Hematopoietic multipotent progenitor cell treated with erythropoietin and hydrocortisone succinate and interleukin-3 and kit ligand, for 8 days (in vitro differentiated cells): Measurements from ENCODE around the gene HNF1A.
A peak's percentile ranks its signal among the peaks of the same experiment; 100 is the strongest.
"Not testable (repeated sequence)": the region's sequence is repeated elsewhere in the genome, so short reads cannot be mapped to it uniquely, and the experiment has no call there.

ENCODE experiments used
- DNase-seq: peaks from one replicate; pipeline ENCODE4 v3.0.0-alpha.2; 2015

Gene HNF1A, protein sequence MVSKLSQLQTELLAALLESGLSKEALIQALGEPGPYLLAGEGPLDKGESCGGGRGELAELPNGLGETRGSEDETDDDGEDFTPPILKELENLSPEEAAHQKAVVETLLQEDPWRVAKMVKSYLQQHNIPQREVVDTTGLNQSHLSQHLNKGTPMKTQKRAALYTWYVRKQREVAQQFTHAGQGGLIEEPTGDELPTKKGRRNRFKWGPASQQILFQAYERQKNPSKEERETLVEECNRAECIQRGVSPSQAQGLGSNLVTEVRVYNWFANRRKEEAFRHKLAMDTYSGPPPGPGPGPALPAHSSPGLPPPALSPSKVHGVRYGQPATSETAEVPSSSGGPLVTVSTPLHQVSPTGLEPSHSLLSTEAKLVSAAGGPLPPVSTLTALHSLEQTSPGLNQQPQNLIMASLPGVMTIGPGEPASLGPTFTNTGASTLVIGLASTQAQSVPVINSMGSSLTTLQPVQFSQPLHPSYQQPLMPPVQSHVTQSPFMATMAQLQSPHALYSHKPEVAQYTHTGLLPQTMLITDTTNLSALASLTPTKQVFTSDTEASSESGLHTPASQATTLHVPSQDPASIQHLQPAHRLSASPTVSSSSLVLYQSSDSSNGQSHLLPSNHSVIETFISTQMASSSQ

GRCh38 chr12:120978296-120979219 is at the start of gene HNF1A:
Gene HNF1A (plus strand): TSS chr12:120978543. CDS start chr12:120978769, 226 bp downstream.
- DNase-seq = no peak

DNA sequence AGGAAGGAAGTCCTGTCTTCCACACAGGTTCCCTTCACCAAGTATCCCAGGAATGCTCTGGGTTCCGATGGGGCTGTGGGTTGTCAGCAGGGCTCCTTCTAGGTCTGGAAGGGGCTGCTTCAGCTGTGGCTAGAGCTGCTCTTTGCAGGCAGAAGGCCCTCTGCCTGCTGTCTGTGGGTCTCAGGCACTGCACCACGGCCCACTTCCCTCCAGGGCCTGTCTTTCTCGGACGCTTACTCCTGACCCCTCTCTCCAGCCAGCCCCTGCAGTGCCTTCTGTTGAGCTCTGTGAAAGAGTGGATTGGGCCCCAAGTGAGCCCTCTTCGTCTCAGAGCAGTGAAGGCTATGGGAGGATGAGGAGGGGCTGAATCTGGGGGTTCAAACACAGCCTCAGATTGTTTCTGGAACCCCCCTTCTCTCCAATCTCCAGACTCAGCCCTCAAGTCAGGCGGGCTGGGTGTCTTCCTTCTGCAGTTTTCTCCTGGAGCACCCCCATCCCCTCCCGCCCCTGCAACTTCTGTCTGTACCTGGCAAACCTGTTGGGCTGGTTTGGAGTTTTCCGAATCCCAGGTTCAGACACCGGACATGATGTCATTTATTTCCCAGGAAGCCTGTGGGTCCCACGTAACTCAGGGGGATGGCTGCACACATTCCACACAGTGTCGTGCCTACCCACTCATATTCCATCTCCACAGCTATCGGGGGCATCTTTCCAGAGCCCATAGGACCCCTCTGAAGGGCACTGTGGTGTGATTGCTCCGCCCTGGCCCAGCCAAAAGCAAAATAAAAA is 49.3 kb upstream of the HNF1A start:
- DNase-seq = no peak

DNA sequence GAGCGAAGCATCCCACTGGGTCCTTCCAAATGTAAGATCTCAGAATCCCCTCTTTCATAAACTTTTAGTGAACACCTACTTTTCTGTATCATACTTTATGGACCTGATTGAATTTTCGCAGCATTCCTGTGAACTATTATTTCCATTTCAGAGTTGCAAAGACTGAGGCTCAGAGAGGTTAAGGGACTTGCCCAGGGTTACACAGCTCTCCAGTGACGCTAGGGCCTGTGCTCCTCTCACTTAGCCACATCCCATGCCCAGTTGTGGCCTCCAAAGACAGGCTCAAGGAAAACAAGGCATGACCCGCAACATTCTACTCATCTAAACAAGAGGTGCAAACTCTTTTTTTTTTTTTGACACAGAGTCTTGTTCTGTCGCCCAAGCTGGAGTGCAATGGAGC is 48.3 kb upstream of the HNF1A start:
- no peak for DNase-seq

- DNase-seq = no peak
Measured at GRCh38 chr12:120932058-120932457, 46.3 kb upstream of the HNF1A start.

GRCh38 chr12:120932956-120933526 is 45.3 kb upstream of the HNF1A start:
- no peak for DNase-seq

- no peak for DNase-seq
Measured at GRCh38 chr12:120933786-120934185, 44.6 kb upstream of the HNF1A start.

GRCh38 chr12:120936197-120936596 is 42.1 kb upstream of the HNF1A start:
- no peak for DNase-seq

DNA sequence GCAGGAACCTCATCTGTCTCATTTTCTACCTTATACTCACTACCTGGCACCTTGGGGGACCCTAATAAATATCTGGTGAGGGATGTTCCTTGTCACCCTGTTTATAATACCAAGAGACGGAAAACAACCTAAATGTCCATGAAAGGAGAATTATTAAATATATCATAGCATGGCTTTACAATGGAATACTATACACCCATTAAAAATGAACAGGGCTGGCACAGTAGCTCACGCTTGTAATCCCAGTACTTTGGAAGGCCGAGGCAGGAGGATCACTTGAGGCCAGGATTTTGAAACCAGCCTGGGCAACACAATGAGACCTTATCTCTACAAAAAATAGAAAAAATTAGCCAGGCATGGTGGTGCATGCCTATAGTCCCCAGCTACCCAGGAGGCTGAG is 39.8 kb upstream of the HNF1A start:
- DNase-seq = no peak

DNA sequence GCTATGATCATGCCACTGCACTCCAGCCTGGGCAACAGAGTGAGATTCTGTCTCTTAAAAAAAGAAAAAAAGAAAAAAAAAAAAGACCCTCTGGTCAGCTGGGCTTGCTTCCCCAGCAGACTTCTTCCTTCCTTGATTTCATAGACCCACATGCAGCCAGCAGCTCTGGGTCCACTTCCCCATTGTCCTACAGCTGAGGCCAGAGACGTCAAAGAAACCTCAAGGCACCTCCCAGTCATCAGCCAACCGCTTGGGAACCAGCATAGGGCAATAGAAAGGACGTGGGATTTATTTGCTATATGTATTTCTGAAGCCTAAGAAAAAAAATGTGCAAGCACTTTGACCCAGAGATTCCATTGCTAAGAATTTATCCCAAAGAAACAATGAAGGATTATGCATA is 38.8 kb upstream of the HNF1A start:
- DNase-seq = no peak

- no peak for DNase-seq
Measured at GRCh38 chr12:120940006-120940405, 38.3 kb upstream of the HNF1A start.

- no peak for DNase-seq
Measured at GRCh38 chr12:120940799-120941198, 37.5 kb upstream of the HNF1A start.

DNA sequence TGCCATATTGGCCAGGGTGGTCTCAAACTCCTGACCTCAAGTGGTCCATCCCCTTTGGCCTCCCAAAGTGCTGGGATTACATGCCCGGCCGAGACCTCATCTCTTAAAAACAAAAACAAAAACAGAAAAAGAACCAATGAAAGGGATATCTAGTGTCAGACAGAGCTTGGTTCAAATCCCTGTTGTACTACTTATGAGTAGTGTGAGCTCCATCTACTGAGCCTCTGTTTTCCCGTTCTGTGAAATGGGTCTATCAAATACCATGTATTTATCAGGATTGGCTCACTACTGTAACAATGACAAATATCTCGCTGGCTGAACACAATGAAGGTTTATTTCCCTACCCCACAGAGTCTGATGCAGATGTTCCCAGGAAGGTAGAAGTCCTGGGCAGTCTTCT is 36.9 kb upstream of the HNF1A start:
- no peak for DNase-seq

DNA sequence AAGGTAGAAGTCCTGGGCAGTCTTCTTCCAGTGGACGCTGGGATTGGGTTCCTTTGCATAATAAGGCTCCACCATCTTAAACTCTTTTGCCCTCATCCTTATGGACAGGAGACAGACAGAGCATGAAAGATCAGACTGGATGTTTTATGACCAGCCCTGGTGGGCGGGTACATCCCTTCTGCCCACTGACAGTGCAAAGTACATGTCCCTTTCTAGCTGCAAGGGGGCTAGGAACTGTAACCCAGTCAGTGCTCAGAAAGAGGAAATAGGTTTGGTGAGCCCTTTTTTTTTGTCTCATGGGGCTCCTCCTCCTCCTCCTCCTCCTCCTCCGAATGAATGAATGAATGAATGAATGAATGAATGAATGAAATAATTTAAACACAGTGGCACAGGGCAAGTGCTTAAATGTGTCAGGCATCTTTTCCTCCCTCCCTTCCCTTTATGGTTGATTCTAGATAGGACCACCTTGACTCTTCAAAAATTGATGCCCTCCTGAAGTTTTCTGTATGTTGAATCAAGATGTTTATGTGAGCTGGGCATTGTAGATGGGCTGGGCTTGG is 36.4 kb upstream of the HNF1A start:
- no peak for DNase-seq

GRCh38 chr12:120943482-120943881 is 34.9 kb upstream of the HNF1A start:
- DNase-seq = no peak

DNA sequence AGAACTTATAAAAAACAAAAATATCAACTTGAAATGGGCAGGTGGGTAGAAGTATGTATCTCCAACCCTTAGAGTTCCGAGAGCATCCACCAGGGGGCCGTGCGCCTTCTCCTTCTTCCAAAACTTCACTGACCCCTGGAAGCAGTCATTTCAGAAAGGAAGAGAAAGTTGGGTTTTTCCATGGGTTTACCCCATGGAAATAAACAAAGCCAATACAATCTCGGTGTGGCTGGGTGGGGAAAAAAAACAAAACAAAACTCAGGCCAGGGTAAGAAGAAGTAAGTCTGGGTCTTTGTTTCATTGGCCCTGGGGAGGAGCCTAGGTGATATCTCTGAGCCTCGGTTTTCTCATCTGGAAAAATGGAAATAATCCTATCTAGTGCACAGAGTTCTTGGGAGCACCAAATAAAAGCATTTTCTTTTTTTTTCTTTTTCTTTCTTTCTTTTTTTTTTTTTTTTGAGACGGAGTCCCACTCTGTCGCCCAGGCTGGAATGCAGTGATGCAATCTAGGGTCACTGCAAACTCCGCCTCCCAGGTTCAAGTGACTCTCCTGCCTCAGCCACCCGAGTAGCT is 33.6 kb upstream of the HNF1A start:
- DNase-seq = peak; percentile 72

GRCh38 chr12:120945516-120945915 is 32.8 kb upstream of the HNF1A start:
- DNase-seq = not testable (repeated sequence)

- not testable (repeated sequence) for DNase-seq
Measured at GRCh38 chr12:120950260-120950799, 28.0 kb upstream of the HNF1A start.

DNA sequence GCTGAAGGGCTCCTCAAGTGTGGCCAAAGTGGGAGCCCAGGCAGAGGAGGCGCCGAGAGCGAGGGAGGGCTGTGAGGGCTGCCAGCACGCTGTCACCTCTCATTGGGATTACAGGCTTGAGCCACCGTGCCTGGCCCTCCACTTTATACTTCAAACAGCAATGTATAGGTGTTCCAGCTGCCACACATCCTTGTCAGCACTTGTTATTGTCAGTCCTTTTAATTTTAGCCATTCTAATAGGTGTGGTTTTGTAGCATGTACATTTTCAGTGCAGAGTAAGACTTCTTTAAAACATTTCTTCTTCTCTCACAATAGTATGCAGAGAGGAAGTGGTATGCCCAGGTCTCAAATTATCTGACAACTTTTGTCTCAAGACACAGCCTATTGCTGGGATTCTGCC is 27.5 kb upstream of the HNF1A start:
- no peak for DNase-seq

DNA sequence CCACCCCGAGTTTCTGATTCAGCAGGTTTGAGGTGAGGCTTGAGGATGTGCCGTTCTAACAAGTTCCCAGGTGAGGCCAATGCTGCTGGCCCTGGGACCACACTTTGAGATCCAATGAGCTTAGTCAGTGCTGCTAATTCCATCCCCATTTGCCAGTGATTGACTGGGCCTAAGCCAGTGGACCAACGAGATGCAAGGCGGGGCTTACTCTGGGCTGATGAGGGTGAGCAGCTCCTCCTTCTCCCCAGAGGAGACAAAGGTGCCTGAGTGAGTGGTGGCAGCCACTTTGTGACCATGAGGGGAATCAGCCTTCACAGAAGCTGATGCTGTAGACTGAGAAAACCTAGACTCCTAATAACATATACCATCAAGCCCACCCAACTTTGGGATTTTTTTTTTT is 23.1 kb upstream of the HNF1A start:
- DNase-seq = no peak

DNA sequence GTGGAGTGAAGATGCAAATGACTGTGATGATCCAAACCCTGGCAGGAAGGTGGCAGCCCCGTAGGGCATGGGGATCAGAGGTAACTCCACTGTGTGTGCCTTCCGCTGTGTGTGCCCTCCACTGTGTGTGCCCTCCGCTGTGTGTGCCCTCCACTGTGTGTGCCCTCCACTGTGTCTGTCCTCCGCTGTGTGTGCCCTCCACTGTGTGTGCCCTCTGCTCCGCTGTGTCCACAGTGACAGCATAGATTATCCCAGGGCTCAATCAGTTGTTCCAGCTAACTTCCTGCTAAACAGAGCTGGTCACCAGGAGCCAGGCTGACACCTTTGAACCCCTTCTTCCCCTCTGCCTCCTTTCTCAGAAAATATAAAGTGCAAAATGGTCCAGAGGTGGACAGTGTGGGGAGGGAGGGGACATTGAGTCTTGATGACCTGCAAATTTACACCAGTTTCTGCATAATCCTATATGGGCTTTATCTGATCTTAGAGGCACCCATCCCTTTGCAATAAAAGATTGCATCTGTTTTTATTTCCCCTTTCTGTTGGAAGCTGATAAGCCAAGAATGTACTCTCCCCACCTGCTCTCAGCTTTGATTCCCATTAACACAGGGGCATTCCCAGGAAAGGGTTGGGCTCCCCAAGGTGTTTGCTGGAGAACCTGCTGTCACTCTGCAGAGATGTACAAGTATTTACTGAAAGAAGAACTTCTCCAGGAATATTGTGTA is 21.6 kb upstream of the HNF1A start:
- no peak for DNase-seq
